Measurements from ENCODE around the gene ITSN2.

DNA sequence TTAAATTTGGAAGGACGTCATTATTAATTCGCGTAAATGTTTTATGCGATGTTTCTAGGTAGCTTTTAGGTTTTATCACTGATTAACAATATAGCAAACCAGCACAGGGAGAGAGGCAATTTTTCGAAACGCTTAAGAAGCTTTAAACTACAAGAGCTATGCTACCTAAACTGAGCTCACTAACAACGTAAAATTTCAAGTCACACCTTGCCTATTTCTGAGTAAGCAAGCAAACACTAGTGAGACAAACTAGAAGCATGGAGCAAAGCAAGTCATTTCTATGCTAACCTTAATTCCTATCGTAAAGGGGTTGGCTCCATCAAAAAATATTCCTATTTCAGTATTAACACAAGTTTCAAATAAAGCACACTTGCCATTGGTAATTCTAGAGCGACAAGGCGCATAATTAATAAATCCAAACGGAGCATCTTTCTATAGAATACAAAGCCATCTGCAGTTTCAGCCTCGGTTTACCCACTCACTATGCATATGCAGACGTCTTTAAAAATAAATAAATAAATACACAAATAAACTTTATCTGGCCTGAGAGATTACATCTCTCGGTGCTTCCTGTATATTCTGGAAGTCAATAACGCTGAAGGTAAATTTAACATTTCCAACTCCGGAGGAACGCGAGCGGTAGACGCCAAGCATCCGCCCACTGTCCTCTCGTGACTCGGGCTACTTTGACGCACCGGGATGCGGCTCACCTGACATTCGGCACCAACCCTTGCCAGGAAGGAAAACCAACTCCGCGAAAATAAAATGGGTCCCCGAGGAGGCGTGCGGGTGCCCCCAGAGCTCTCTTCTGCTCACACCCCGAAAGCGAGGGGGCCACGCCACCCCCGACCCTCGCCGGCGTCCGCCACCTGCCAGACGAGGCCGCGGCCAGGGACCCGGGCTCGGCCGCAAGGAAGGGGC, 947 bp downstream of the ITSN2 start:
- TF ChIP-seq, protein P1, sequence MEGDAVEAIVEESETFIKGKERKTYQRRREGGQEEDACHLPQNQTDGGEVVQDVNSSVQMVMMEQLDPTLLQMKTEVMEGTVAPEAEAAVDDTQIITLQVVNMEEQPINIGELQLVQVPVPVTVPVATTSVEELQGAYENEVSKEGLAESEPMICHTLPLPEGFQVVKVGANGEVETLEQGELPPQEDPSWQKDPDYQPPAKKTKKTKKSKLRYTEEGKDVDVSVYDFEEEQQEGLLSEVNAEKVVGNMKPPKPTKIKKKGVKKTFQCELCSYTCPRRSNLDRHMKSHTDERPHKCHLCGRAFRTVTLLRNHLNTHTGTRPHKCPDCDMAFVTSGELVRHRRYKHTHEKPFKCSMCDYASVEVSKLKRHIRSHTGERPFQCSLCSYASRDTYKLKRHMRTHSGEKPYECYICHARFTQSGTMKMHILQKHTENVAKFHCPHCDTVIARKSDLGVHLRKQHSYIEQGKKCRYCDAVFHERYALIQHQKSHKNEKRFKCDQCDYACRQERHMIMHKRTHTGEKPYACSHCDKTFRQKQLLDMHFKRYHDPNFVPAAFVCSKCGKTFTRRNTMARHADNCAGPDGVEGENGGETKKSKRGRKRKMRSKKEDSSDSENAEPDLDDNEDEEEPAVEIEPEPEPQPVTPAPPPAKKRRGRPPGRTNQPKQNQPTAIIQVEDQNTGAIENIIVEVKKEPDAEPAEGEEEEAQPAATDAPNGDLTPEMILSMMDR (conservative IDR thresholded peaks at IDR 0.05 in 1 of 2, IDR thresholded peaks at IDR 0.05 in 1 of 2; ENCODE audit: low read depth in 1 of 2, low read length in 2 of 2), result no peak
- no peak for TF ChIP-seq EZH2 (IDR thresholded peaks at IDR 0.05; ENCODE audit: low read length, missing control alignments)
